K562 (cell line): ENCODE results near the gene ACAP3. TPM values are rescaled to one million over a fixed set of nuclear protein-coding genes. Genes with fewer than 3 reads are reported as not detected.
A peak's percentile ranks its signal among the peaks of the same experiment; 100 is the strongest.

Source experiments
- ATAC-seq: fragments of 200-7000 bp; cut with Tn5 transposase; 3 replicates; pipeline ENCODE4 v1.9.1; 2020; ENCODE audit warnings: moderate library complexity
- BruUV-seq: library from RNA; stranded (reverse); fragments of 400-500 nt; replicated peaks from 2 replicates; lab custom pipeline; 2021; lab: Mats Ljungman, UMichigan
- CTCF ChIA-PET: fragments of 300-600 bp; formaldehyde crosslinking; extraction: SDS; loops from one replicate; lab custom pipeline; 2021; ENCODE audit warnings: low intra/inter-chr PET ratio; lab: Yijun Ruan, JAX
- POLR2A ChIA-PET: fragments of 300-600, 350-650 bp; sonication (Branson Sonifier 250); formaldehyde crosslinking; extraction: SDS; loops from one replicate; lab custom pipeline; 2021; ENCODE audit warnings: antibody characterized with exemption, inconsistent platforms; lab: Yijun Ruan, JAX
- DNase-seq, 4 experiments: peaks; one replicate each; pipeline versions ENCODE4 v3.0.0 to v3.0.0-alpha.2; 2011 to 2018; ENCODE audit warnings: low spot score in 3 of 4, mixed read lengths in 3 of 4; ENCODE audit errors: extremely low read depth in 1 of 4
- FAIRE-seq: peaks from 2 replicates; lab custom pipeline; 2011; peaks lifted over from hg19 to GRCh38; lab: Jason Lieb, UNC
- H2AFZ ChIP-seq: 2 replicates; pipeline ENCODE4 v1.6.0; 2011; ENCODE audit warnings: low read depth, low read length, control low read depth, inconsistent platforms
- H3K27ac ChIP-seq: fragments of 200-600 bp; 3 replicates; pipeline ENCODE4 v1.8.0; 2011; ENCODE audit warnings: low read depth, mild to moderate bottlenecking, control low read depth, inconsistent platforms, low read length, moderate library complexity, mixed read lengths; ENCODE audit errors: extremely low read depth
- H3K27me3 ChIP-seq, 2 experiments: fragments of 300-600 bp in 1 of 2; 2 replicates in 1 of 2; 3 replicates in 1 of 2; pipeline versions ENCODE4 v1.6.0 to v1.8.0; 2011; ENCODE audit warnings: inconsistent platforms in 2 of 2, low read length in 2 of 2, mild to moderate bottlenecking in 1 of 2, mixed read lengths in 1 of 2, moderate library complexity in 1 of 2; ENCODE audit not compliant: control insufficient read depth in 2 of 2, insufficient read depth in 2 of 2
- H3K36me3 ChIP-seq: fragments of 300-600 bp; 3 replicates; pipeline ENCODE4 v1.8.0; 2011; ENCODE audit warnings: mild to moderate bottlenecking, low read length, inconsistent platforms; ENCODE audit not compliant: control insufficient read depth, insufficient read depth
- H3K4me1 ChIP-seq, 2 experiments: fragments of 200-600 bp in 1 of 2; replicated peaks in 1 of 2; 2 replicates in 1 of 2; 3 replicates in 1 of 2; pipeline versions ENCODE4 v1.5.1 to v1.8.0; 2011; ENCODE audit warnings: inconsistent platforms in 2 of 2, low read length in 2 of 2, mild to moderate bottlenecking in 1 of 2, mixed read lengths in 1 of 2, moderate library complexity in 1 of 2; ENCODE audit not compliant: control insufficient read depth in 2 of 2, insufficient read depth in 2 of 2
- H3K4me2 ChIP-seq: 2 replicates; pipeline ENCODE4 v1.6.1; 2011; ENCODE audit warnings: low read length, control low read depth, inconsistent platforms, mixed read lengths; ENCODE audit not compliant: insufficient read depth
- H3K4me3 ChIP-seq: fragments of 200-600 bp; sonication (generic), shearing (Covaris generic); 2 replicates; pipeline ENCODE4 v1.5.1; 2016; ENCODE audit warnings: control low read depth, inconsistent platforms
- H3K79me2 ChIP-seq: fragments of 200-600 bp; 3 replicates; pipeline ENCODE4 v1.8.0; 2011; ENCODE audit warnings: low read length, inconsistent platforms; ENCODE audit not compliant: control insufficient read depth, insufficient read depth
- H3K9ac ChIP-seq, 2 experiments: 2 replicates each; pipeline versions ENCODE4 v1.6.0 to v1.6.1; 2011; ENCODE audit warnings: low read depth in 2 of 2, low read length in 2 of 2, control low read depth in 1 of 2, inconsistent platforms in 1 of 2, mild to moderate bottlenecking in 1 of 2, mixed read lengths in 1 of 2; ENCODE audit not compliant: insufficient read depth in 1 of 2
- H3K9me1 ChIP-seq: one replicate; pipeline ENCODE4 v1.6.0; 2011; ENCODE audit warnings: inconsistent platforms, mild to moderate bottlenecking, low read length, moderate library complexity; ENCODE audit not compliant: control insufficient read depth, insufficient read depth
- H3K9me3 ChIP-seq: replicated peaks from 2 replicates; pipeline ENCODE4 v1.5.1; 2011; ENCODE audit warnings: low read depth, low read length, inconsistent platforms; ENCODE audit not compliant: control insufficient read depth, insufficient read depth
- H4K20me1 ChIP-seq: replicated peaks from 2 replicates; pipeline ENCODE4 v1.6.1; 2011; ENCODE audit warnings: low read length, inconsistent platforms, mixed read lengths; ENCODE audit not compliant: control insufficient read depth, insufficient read depth
- CSDE1 ChIP-seq, 2 experiments: fragments of 450-650 bp; IDR thresholded peaks; 2 replicates each; pipeline ENCODE4 v1.6.1; 2016; ENCODE audit warnings: mild to moderate bottlenecking in 1 of 2
- CTCF ChIP-seq, 3 experiments: IDR thresholded peaks in 2 of 3; conservative IDR thresholded peaks in 1 of 3; 2 replicates each; pipeline ENCODE4 v1.5.1; 2011 to 2012; ENCODE audit warnings: low read length in 3 of 3, mild to moderate bottlenecking in 3 of 3, control low read depth in 2 of 3, improper control_type of control experiment in 1 of 3, inconsistent platforms in 1 of 3, low read depth in 1 of 3, mixed read lengths in 1 of 3, moderate library complexity in 1 of 3; ENCODE audit not compliant: insufficient read depth in 2 of 3
- NCOA4 ChIP-seq: fragments of 450-650 bp; IDR thresholded peaks from 2 replicates; pipeline ENCODE4 v1.6.1; 2018; ENCODE audit warnings: mild to moderate bottlenecking; ENCODE audit not compliant: partially characterized antibody
- RBM15 ChIP-seq: fragments of 200-400 bp; formaldehyde crosslinking; IDR thresholded peaks from 2 replicates; pipeline ENCODE4 v1.6.1; 2018; ENCODE audit warnings: mild to moderate bottlenecking, low read length, moderate library complexity; ENCODE audit not compliant: insufficient read depth
- SMAD3 ChIP-seq: fragments of 450-650 bp; formaldehyde crosslinking; conservative IDR thresholded peaks from 2 replicates; pipeline ENCODE4 v1.4.0; 2020; ENCODE audit warnings: mild to moderate bottlenecking
- SREBF2 ChIP-seq: sonication (generic); formaldehyde crosslinking; IDR thresholded peaks from 2 replicates; pipeline ENCODE4 v1.4.0; 2020; ENCODE audit warnings: mild to moderate bottlenecking, missing genetic modification reagents
- TCF7L2 ChIP-seq: fragments of 150-350 bp; IDR thresholded peaks from 2 replicates; pipeline ENCODE4 v1.6.1; 2016; ENCODE audit warnings: low read depth, mild to moderate bottlenecking, low read length, moderate library complexity
- WHSC1 ChIP-seq: IDR thresholded peaks from one replicate; pipeline ENCODE4 v1.6.1; 2012; ENCODE audit warnings: low read length, control low read depth, inconsistent platforms
- ZKSCAN3 ChIP-seq: fragments of 250-450 bp; sonication (Bioruptor Pico); IDR thresholded peaks from 2 replicates; pipeline ENCODE4 v1.4.0; 2020
- ZNF263 ChIP-seq: sonication (generic); formaldehyde crosslinking; IDR thresholded peaks from 2 replicates; pipeline ENCODE4 v1.8.0; 2022; ENCODE audit warnings: mild to moderate bottlenecking, missing genetic modification reagents, borderline replicate concordance
- WGBS: fragments of 100-300 bp; shearing (Covaris generic); methylation state at CpG from one replicate; pipeline ENCODE4 v1.1.6; 2016; ENCODE audit warnings: low coverage, mixed read lengths; ENCODE audit not compliant: insufficient coverage; ENCODE audit errors: missing lambda C conversion rate; 5-methylcytosine and 5-hydroxymethylcytosine counted together
- in situ Hi-C: fragments of 300-500 bp; cut with MboI; formaldehyde crosslinking; loops from 4 replicates; pipeline ENCODE4 v1.15.0; 2018; ENCODE audit warnings: inconsistent platforms, mixed read lengths
- intact Hi-C: fragments of 100-400 bp; cut with micrococcal nuclease; formaldehyde crosslinking; loops from 2 replicates; pipeline ENCODE4 v1.14.2; 2022
- polyA plus RNA-seq, 8 experiments: library from polyadenylated mRNA; depleted of rRNA in 4 of 8; stranded (reverse) in 5 of 8; unstranded in 3 of 8; fragments of >200 nt; fragmentation: Nextera tagmentation in 2 of 8; fragmentation: Illumina TruSeq in 1 of 8; extraction: Ambion mirVana in 2 of 8; extraction: Trizol in 1 of 8; gene quantifications; 2 replicates each; pipeline versions ENCODE4 v1.2.1 to v1.2.3, GENCODE V29; 2011 to 2014; ENCODE audit warnings: inconsistent platforms in 1 of 8, missing spikeins in 1 of 8
- total RNA-seq, 7 experiments: library from RNA; depleted of rRNA in 6 of 7; stranded (reverse); fragments of >200 nt in 6 of 7; fragmentation: Illumina TruSeq in 2 of 7; extraction: Trizol in 2 of 7; gene quantifications; 2 replicates each; pipeline versions ENCODE4 v1.2.1 to v1.2.3, GENCODE V29; 2011 to 2021; ENCODE audit warnings: low replicate concordance in 1 of 7
- TF ChIP-seq, protein P1 (sequence below): fragments of 250-450 bp; sonication (Bioruptor Pico); IDR thresholded peaks from 2 replicates; pipeline ENCODE4 v1.5.0; 2021; ENCODE audit warnings: mild to moderate bottlenecking, moderate library complexity

ACAP3 gene
- total and polyA plus RNA-seq, 9 of the 15 experiments (the other 6 are each of a cell fraction or from before 2014, with no cell fraction given): 0.01 to 49.0 (median 12.0) TPM

GRCh38 chr1:1246577-1247340 lies 61.0 kb downstream of the ACAP3 start, which contains the start of gene C1QTNF12:
C1QTNF12 (minus strand) TSS chr1:1246722; CDS start chr1:1246690, 32 bp downstream.
- Histone ChIP-seq H3K4me2 (no peak within 1 kb of the TSS), H3K79me2 (no peaks in the 10 kb centered on the region), H4K20me1 (no peaks in the 10 kb centered on the region), H3K9me3 (no peaks in the 10 kb centered on the region), H3K9ac (peak within 1 kb of the TSS in 1 of 2 experiments; percentile 20; a peak in 1 of 4 replicates), H3K4me1 (peaks cover 0 to 64% of the 10 kb centered on the region in 2 experiments; a peak in 3 of 5 replicates), H2AFZ (no peak within 1 kb of the TSS), H3K9me1 (no peaks in the 10 kb centered on the region), H3K4me3 (no peak within 1 kb of the TSS), H3K36me3 (peaks cover 5% of the 10 kb centered on the region; the same call in 1 of the 3 replicates), H3K27me3 (no peaks in the 10 kb centered on the region), H3K27ac (no peak within 1 kb of the TSS)
- intact Hi-C loops (no loop called here), in situ Hi-C loops (no loop called here)
- FAIRE-seq (no peak), DNase-seq (no peak), ATAC-seq (no peak)
- CTCF ChIA-PET: no interaction called here
- WGBS: 76% methylated on average over 14 of the region's 74 CpGs
- BruUV-seq: no TSS peak
- TF ChIP-seq ZKSCAN3 (no peak), SMAD3 (CRISPR knock-in tag) (no peak), NCOA4 (no peak), WHSC1 (no peak), RBM15 (no peak), CTCF (IDR thresholded peaks at IDR 0.05 in 2 of 3, conservative IDR thresholded peaks at IDR 0.05 in 1 of 3; ENCODE audit: insufficient read depth in 2 of 3, low read depth in 1 of 3, low read length in 3 of 3) (no peak), SREBF2 (CRISPR knock-in tag) (no peak), ZNF263 (CRISPR knock-in tag) (no peak), CSDE1 (IDR thresholded peaks at IDR 0.05) (no peak), TCF7L2 (no peak)
- TF ChIP-seq, protein P1, sequence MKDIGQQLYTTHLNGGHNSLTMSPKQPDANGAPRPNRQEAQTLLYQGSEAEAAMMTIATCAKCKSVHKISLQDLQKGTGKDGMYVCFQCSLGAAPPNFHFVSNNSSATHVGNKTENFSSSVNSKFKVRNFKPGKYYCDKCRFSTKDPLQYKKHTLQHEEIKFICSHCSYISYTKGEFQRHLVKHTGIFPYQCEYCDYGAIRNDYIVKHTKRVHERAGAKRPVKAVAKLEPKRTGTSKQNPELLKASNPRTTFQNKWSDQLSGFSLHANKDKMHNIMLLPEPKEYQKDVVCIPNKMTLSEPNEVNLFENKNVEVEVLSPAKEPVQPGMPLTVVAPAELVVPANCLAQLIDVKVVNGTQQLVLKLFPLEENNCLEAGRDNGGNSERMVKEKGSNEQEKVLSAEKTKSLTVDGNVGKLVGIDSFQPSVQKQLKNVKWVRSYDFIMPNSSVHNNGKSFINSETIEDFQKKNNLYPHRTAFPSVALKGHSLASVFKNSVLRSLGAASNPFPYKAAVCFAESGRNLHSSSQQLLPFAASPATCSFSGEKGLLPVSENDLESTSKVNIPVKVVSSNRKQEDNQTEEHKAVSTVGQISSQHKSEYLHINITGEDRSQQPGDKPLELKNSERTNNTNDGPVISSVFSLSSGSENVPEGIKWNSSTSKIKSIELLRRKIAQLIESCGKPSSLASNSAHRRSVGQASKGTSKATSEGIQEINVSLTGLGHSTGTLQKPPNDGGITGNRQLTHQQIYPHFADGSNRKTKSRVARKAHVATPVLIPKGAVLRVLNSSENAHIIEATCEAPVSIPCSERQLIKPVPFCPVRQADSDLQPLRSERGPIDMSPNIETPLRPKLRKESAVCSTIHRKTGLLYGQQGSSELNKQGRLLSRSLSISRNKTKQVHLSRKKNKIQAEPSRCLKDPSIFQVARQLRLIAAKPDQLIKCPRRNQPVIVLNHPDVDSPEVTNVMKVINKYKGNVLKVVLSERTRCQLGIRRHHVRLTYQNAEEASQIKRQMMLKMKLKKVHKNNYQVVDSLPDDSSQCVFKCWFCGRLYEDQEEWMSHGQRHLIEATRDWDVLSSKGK (CRISPR knock-in tag): no peak
- POLR2A ChIA-PET: interaction anchor here (0.6 kb wide), 1 partner anchor 90 kb away, joined by 4 read pairs; no protein-coding TSS in a partner anchor
